SH-SY5Y (cell line): ENCODE measurements around the gene LNPEP.

Experiments
- GATA2 ChIP-seq: IDR thresholded peaks from 2 replicates; pipeline ENCODE4 v1.6.1; 2011; ENCODE audit warnings: mild to moderate bottlenecking, low read depth, low read length
- GATA3 ChIP-seq: IDR thresholded peaks from 2 replicates; pipeline ENCODE4 v1.6.1; 2011; ENCODE audit warnings: low read depth, mild to moderate bottlenecking, low read length, moderate library complexity

GRCh38 chr5:97022898-97023297 is 87.0 kb downstream of the LNPEP start:
- TF ChIP-seq GATA2, result no peak
- no peak for TF ChIP-seq GATA3
